HG02885 (cell line): Measurements from ENCODE around the gene CCDC146.
A peak's percentile ranks its signal among the peaks of the same experiment; 100 is the strongest.
"Not testable (repeated sequence)": the region's sequence is repeated elsewhere in the genome, so short reads cannot be mapped to it uniquely, and the experiment has no call there.

Experiments
- ATAC-seq: cut with Tn5 transposase; IDR thresholded peaks from one replicate; pipeline ENCODE4 v1.9.1; 2021; ENCODE audit warnings: mild to moderate bottlenecking; ENCODE audit not compliant: unreplicated experiment, poor library complexity

The CCDC146 gene

GRCh38 chr7:77188731-77189437, 66.5 kb downstream of the CCDC146 start:
- ATAC-seq, result no peak

GRCh38 chr7:77197141-77197540, 74.7 kb downstream of the CCDC146 start:
- no peak for ATAC-seq

- no peak for ATAC-seq
Measured at GRCh38 chr7:77199013-77199966, 76.9 kb downstream of the CCDC146 start, which contains the start of gene FGL2. TSS of gene FGL2 (minus strand) at chr7:77199819. CDS start at chr7:77199793, 26 bp downstream.

- ATAC-seq, result no peak
Measured at GRCh38 chr7:77200542-77200941, 78.1 kb downstream of the CCDC146 start.

GRCh38 chr7:77202481-77202976, 80.1 kb downstream of the CCDC146 start:
- ATAC-seq, result peak; percentile 95

- ATAC-seq, result no peak
Measured at GRCh38 chr7:77205706-77206105, 83.3 kb downstream of the CCDC146 start.

GRCh38 chr7:77208416-77208815, 86.0 kb downstream of the CCDC146 start:
- no peak for ATAC-seq

- no peak for ATAC-seq
Measured at GRCh38 chr7:77209479-77210139, 87.2 kb downstream of the CCDC146 start.

GRCh38 chr7:77216181-77216845, 93.9 kb downstream of the CCDC146 start:
- ATAC-seq, result no peak

GRCh38 chr7:77217474-77218185, 95.2 kb downstream of the CCDC146 start:
- ATAC-seq, result no peak

GRCh38 chr7:77219701-77220331, 97.4 kb downstream of the CCDC146 start:
- ATAC-seq, result not testable (repeated sequence)

GRCh38 chr7:77222065-77222464, 99.7 kb downstream of the CCDC146 start:
- no peak for ATAC-seq

- ATAC-seq, result no peak
Measured at GRCh38 chr7:77222819-77223218, 100.4 kb downstream of the CCDC146 start.

GRCh38 chr7:77223261-77223660, 100.8 kb downstream of the CCDC146 start:
- no peak for ATAC-seq

- ATAC-seq, result no peak
Measured at GRCh38 chr7:77226357-77226839, 104.0 kb downstream of the CCDC146 start.

- ATAC-seq, result not testable (repeated sequence)
Measured at GRCh38 chr7:77228795-77229194, 106.4 kb downstream of the CCDC146 start.

GRCh38 chr7:77232467-77232866, 110.1 kb downstream of the CCDC146 start:
- no peak for ATAC-seq

GRCh38 chr7:77235276-77235675, 112.9 kb downstream of the CCDC146 start:
- ATAC-seq, result no peak

- no peak for ATAC-seq
Measured at GRCh38 chr7:77238703-77239136, 116.3 kb downstream of the CCDC146 start.
